SH-SY5Y (cell line): ENCODE data around the gene RASA2.

Experiments used
- GATA2 ChIP-seq: IDR thresholded peaks from 2 replicates; pipeline ENCODE4 v1.6.1; 2011; ENCODE audit warnings: mild to moderate bottlenecking, low read depth, low read length
- GATA3 ChIP-seq: IDR thresholded peaks from 2 replicates; pipeline ENCODE4 v1.6.1; 2011; ENCODE audit warnings: low read depth, mild to moderate bottlenecking, low read length, moderate library complexity

DNA sequence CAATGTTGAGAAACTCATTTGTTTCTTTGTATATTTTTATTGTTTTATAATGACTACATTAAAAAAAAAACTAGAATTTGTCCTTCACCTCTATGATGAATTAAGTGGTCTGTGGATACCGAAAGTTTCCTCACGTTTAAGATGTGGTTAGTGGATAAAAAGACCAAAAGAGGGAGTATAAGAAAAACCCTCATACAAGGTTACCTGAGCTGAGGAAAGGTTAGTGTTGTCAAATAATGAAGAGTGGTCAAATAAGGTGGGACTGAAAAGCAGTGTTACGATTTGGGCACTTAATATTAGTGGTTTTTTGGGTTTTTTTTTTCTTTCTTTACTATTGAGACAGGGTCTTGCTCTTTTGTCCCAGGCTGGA lies 21.2 kb downstream of the RASA2 start:
- TF ChIP-seq GATA2 (no peak), GATA3 (no peak)
